HG02970 (cell line): ENCODE data around the gene SPATC1L.
"Not testable (repeated sequence)": the region's sequence is repeated elsewhere in the genome, so short reads cannot be mapped to it uniquely, and the experiment has no call there.

Source experiments
- ATAC-seq: cut with Tn5 transposase; IDR thresholded peaks from one replicate; pipeline ENCODE4 v1.9.1; 2021; ENCODE audit warnings: mild to moderate bottlenecking, moderate library complexity, moderate number of reproducible peaks; ENCODE audit not compliant: unreplicated experiment, low FRiP score

The SPATC1L gene

DNA sequence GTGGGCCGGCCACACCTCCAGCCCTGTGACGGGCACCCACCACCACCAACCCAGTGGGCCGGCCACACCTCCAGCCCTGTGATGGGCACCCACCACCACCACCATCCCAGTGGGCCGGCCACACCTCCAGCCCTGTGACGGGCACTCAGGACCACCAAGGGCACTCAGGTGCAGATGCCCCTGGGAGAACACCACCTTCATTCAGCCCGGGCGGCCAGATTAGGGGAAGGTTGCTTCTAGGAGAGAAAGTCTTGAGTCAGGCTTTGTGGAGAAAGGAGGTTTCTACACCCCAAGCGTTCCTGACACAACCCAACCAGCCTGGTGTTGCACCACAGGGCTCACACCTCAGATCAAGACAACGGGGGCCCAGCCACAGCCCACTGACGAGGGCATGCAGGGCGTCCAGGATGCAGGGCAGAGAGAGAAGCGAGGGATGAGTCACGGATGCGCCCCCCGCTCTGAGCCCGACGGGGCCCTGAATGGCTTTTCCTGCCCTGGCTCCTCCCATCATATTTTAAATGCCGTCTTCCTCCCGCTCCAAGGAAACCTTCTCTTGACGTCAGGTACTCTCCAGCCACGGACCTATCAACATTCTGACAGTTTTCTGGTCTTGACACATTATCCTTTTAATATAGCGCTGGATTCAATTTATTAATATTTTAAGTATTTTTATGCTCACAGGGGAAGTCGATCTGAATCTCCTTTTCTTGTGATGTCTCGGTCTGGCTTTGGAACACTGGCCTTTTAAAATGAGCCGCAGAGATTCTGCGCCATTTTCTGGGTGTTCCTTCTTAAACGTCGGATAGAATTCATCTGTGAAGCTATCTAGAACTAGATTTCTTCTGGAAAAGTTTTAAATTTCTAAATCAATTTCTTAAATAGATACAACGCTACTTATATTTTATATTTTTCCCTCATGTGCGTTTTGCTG, 631 bp upstream of the SPATC1L start:
- no peak for ATAC-seq

GRCh38 chr21:46183337-46183909, 836 bp downstream of the SPATC1L start:
- not testable (repeated sequence) for ATAC-seq

DNA sequence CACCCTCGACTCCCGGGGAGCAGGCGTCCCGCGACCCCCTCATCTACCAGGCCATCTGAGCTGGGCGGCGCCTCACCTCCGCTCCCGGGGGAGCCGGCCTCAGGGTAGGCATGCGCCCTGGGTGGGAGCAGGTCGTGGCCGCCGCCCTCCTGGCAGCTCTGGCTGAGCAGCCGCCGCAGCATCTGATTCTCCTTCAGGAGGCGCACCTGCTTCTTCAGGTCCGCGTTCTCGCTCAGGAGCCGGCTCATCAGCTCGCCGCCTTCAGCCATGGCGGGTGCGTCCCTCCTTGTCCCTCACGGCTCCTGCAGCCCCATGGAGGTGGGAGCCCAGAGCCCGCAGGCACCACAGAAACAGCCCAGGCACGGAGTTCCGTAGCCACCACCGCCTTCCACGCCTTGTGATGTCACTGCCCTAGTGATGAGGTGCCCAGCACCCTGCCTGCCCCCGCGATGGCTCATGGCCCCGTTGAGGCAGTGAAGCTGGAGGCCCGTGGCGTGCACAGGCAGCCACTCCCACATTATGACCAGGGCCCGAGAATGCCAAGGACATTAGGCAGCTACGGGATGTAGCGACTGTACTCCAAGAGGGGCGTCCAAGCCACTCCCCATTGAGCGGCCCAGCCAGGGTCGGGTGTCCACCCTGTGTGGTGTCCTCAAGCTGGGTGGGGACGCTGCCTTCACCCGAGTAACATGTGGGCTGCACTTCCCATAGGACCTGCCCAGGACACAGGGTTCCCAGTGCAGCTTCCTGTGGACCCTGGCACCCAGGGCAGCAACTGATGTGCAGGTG, 1.5 kb downstream of the SPATC1L start:
- ATAC-seq = no peak

DNA sequence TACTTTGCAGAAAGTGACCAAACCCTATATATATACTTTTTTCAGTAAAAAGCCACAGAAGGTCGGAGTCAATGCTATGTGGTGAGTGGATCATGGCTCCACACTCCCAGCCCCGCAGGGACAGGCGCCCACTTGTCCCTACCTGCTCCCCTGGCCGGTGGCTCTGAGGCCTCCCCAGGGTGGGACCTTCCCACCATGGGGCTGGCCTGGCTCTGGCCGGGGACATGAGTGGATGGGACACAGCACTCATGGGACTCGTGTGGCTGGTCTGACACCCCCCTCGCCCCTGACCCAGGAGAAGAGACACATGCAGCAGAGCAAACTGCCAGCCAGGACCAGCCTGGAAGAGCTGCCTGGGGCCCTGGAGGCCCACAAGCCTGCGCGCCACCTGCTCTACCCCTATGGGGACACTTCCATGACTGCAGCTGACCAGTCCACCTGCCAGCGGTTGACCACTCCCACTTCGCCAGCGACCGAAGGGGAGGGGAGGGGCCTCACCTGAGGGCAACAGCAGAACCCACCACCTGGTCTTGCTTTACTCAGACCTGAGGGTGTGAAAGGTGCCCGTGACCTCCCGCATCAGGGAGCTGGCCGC, 2.2 kb downstream of the SPATC1L start:
- ATAC-seq = no peak

DNA sequence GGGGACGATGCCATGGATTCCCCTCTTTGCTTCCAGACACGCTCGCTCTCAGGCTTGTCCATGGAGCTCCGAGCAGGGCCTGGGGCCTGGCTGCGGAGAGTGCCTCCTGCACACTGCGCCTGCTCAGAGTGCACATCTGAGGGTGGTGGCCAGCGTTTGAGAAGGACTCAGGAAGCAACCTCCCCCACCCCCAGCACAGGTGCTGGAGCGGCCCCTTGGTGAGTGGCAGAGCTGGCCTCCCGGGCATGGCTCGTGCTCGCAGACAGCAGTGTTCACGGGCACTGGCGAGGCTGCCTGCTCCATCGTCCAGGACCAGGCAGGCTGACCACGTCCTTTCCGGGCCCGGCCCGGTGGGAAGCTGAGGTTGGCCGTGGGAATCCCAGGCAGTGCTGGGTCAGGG, 2.8 kb downstream of the SPATC1L start:
- ATAC-seq = no peak

DNA sequence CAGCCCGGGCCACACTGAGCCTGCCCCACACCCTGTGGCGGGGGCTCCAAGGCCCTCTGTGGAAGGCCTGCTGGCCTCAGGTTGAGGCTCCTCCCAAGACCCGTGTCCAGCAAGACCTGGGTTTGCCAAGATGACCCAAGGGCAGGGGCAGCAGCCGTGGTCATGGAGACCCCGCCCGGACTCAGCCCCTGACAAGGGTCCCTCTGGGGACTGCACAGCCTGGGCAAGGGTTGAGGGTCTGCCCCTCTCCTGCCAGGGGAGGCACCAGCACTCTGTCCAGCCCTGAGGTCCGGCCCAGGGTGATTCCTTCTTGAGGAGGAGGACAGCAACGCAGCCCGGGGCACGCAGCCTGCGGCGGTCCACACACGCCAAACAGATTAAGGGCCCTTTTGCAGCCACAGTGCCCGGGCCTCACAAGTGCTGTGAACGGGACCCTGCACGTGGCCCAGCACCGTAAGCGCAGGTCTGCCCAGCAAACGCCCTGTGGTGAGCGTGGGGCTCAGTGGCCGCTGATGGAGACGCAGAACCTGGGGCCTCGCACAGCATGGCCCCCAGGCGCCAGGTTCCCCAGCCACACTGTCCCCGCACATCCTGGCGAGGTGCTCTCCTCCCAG, 3.4 kb downstream of the SPATC1L start:
- ATAC-seq = no peak

DNA sequence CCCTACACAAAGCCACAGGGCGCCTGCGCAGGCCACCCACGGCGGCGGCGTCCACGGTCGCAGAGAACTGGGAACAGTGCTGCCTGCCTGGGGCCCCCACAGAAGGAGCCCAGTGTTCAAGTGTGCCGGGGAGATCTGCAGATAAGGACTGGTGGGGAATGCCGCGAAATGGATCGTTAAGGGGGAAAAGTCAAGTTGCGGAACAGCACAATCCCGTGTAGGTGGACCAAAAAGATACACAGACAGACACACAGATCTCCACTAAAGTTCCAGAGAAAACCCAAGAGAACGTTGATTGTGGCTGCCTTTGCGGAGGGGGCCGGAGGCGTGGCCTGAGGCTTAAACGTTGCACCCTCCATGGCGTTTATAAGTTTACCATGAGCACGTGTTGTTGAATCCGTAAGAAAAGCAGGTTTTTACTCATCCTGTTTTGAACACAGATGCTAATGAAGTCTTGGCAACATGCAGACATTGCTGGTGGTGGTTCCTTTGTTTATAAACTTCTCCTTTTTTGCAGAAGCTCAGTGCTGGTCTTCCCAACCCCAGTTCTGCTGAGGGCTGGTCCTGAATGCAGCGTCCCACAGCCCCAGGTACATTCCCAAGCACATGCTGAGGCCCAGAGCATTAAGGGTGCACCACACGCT, 4.1 kb downstream of the SPATC1L start:
- no peak for ATAC-seq

DNA sequence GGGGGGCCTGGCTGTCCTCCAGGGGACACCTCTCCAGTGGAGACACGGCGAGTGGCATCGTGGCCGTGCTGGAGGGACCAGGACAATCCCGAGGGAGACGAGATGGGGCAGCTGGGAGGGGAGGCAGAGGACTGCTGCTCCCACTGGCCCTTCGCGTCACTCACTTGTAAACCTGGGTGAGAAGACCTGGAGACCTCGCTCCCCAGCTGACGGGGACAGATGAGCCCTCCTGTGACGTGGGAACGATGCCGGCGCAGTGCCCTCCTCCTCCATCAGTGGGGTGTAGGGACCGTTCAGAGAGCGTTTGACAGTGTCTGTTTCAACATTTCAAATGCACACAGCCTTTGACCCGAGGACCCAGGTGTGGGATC, 4.6 kb downstream of the SPATC1L start:
- ATAC-seq = no peak

DNA sequence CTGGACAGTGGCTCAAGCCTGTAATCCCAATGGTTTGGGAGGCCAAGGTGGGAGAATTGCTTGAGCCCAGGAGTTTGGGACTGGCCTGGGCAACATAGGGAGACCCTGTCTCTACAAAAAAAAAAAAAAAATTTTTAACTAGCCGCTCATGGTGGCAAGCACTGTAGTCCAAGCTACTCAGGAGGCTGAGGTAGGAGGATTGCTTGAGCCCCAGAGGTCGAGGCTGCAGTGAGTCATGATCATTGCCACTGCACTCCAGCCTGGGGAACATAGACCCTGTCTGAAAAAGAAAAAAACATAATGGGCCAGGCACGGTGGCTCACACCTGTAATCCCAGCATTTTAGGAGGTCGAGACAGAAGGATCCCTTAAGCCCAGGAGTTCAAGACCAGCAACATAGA, 5.3 kb downstream of the SPATC1L start:
- no peak for ATAC-seq

- not testable (repeated sequence) for ATAC-seq
Observed at GRCh38 chr21:46176443-46177129, 7.7 kb downstream of the SPATC1L start.

GRCh38 chr21:46173573-46173972, 10.7 kb downstream of the SPATC1L start:
- ATAC-seq = no peak

GRCh38 chr21:46172863-46173528, 11.3 kb downstream of the SPATC1L start:
- no peak for ATAC-seq

- ATAC-seq = no peak
Observed at GRCh38 chr21:46171996-46172862, 12.0 kb downstream of the SPATC1L start.

- no peak for ATAC-seq
Observed at GRCh38 chr21:46171585-46171984, 12.7 kb downstream of the SPATC1L start.

DNA sequence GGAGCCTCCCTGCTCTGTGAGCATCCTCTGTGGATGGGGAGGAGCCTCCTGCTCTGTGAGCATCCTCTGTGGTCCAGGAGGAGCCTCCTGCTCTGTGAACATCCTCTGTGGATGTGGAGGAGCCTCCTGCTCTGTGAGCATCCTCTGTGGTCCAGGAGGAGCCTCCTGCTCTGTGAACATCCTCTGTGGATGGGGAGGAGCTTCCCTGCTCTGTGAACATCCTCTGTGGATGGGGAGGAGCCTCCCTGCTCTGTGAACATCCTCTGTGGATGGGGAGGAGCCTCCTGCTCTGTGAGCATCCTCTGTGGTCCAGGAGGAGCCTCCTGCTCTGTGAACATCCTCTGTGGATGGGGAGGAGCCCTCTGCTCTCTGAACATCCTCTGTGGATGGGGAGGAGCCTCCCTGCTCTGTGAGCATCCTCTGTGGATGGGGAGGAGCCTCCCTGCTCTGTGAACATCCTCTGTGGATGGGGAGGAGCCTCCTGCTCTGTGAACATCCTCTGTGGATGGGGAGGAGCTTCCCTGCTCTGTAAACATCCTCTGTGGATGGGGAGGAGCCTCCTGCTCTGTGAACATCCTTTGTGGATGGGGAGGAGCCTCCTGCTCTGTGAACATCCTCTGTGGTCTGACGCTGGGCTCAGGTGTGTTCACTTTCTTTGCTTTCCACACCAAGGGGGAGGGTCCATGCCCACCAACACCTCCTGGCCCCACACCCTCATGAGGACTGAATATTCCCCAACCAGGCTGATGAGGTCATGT, 13.6 kb downstream of the SPATC1L start:
- ATAC-seq = not testable (repeated sequence)

- ATAC-seq = no peak
Observed at GRCh38 chr21:46168659-46169386, 15.4 kb downstream of the SPATC1L start.

GRCh38 chr21:46168238-46168637, 16.0 kb downstream of the SPATC1L start:
- no peak for ATAC-seq
